ENCODE results near the gene SLC28A3.

Gene SLC28A3

DNA sequence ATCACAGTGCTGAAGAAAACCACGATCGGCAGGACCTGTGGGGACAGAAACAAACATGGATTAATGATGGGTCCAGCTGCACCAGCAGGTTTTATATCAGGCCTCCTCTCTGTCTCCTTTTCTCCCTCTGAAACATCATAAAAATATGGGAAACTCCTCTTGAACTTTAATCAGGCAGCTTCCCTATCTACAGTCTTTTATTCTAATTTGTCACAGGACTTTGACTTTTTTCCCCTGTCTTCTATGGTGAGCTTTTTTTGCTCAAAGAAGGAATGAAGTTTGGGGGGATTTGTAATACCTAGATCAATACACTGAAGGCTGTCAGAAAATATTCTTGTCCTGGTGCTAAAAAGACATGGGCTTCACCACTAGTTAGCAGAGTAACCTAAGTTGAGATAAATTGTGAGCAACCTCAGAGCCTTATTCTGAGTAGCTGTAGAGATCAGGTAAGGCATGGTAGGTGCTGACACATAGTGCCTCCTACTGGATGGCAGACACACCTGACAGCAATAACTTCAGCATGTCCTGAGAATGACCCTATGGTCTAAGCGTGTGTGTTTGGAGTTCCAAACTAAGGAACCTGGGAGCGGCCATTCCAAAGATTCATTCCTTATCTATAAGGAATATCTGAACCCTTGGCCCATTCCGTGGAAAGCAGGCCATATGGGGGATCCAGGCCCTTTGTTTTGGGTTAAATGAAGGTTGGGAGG is 46.2 kb downstream of the SLC28A3 start:
- DNase-seq = peak; percentile 17

DNA sequence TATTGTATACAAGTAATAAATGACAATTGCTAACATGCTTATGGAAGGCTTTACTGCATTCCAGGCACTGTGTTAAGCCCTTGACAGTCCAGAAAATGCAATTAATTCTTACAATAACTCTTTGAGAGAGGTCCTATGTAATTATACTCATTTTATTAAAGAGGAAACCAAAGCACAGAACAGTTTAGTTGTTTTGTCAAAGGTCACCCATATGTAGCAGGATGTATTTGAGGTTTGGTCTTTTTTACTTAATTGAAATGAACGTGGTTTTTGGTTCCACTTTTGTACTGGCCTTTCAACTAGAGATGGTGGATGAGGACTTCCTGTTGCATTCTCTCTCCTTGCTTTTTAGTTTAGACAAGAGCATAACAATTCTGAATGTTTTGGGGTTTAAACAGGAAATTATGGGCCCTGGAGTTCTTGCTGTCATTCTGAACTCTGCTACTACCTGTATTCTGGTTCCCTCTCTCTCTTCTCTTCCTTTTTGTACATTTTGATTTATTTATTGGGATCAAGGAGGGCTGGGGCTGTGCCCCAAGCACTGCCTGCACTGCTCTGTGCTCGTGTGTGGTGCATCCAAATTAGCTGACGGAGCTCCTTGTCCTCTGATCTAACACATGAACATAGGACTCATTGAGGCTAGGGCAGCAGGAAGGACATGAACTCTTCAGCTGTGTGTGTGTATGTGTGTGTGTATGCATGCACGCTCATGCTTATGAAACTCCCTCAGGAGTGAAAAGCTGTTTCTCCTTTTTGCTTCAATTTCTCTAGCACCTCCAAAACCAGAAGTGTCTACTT is 47.4 kb downstream of the SLC28A3 start:
- no peak for DNase-seq

DNA sequence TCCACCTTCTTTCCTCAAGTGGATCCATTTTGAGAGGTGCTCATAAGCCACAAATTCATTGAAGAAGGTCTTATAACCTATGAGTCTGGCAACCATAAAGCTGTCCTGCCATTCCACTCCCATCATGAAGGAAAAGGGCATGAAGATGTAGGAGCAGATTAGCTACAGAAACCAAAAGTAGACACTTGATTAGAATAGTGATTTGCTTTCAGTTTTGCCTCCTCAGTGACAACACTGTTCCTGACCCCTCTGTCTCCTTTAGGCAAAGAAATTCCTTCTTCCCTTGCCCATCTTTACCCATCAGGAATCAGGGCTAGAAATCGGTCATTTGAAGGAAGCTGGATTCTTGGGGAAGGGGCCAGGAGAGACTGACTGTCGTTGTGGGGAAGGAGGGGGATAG is 55.2 kb downstream of the SLC28A3 start:
- DNase-seq = no peak

DNA sequence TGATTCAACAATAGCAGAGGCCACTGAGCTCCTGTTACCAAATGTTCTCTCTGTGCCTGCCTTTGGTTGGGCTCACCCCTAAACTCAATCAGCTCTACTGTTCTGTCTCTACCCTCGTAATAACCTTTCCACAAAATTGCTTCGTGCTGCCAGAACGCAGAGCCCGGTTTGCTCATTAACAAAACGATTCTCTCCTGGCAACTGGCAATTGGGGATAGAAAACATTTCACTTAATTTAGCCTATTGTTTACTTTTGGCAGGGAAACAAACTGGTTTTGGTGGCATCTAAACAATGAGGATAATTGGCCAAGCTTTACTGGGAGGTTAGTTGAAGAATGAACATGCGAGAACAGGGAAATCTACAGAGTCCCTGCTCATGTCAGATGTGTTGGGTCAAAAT is 56.6 kb downstream of the SLC28A3 start:
- DNase-seq = no peak

DNA sequence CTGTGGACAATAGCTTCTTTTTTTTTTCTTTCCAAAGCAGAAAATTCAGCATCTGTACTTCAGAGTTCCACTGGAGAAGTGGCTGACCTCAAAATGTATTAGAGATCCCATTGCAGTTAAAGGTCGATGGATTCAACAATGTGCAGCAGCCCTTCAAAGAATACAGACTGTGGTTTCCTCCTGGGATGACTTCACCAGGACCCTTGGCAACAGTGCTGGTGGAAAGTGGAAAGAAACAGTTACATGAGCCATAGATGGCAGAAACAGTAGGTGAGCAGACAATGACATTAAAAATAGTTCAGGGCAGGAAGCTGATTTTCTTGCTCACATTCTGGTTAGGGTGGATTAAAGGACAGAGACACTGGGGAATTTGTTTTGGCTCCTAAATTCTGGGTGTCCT is 62.4 kb downstream of the SLC28A3 start:
- DNase-seq = no peak

DNA sequence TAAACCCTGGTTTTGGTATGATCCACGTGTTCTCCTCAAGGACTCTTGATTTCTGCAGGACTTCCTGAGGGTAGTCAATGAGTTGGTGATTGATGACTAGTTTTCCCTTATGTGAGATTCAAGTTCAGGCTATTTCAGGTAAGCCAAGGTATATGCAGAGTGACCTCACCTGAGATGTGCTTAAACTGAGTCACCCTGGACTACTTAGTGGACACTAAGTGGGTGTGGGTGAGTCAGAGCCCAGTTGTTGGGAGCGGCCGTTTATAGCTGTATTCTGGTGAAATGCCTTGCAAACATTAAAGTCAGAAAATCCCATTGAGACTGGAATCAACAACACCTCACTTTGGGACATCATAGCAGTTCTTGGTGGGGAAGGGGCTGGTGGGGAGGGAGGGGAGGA is 62.9 kb downstream of the SLC28A3 start:
- no peak for DNase-seq

DNA sequence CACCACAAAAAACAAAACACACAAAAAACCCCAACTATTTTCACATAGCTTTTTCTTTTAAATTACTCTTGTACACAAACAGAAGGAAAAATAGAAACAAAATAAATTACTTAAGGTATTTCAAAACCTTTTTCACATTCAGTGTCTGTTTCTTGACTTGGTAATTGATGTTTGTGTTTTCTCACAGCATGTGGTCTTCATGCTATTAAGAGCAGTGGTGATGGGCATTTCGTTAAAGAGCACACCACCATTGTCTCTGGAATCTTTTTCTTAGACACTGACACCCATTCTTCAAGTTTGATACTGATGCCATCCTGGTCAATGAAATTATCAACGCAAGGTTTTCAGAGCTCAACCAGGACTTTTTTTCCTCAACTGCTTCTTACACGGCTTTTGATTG is 63.8 kb downstream of the SLC28A3 start:
- no peak for DNase-seq

DNA sequence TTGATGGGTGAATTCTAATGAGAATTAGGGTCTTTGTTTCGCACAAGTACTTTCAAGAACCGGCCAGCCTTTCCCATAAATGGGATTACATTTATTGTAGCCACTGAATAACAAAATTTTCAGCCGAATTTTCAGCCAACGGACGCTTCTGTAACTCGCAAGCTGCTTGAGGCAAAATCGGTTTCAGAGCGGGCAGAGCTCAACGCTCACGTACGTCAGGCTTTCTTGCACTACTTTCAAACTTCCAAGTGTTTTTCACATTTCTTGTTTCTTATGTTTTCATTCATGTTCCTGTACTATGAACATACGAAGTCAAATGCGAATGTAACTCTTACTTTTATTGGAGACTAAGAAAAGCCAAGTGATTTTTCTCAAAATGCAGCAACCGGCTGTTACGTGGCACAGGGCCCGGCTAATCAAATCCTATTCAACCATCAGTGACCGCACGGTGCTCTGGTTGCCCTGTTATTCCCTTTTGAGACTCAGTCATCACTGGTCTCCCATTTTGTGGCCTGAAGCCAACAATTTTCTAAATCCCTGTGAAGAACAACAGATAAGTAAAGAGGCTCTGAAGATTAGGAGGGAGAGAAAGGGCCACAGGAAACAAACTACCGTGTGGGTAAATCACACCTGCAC is 68.5 kb downstream of the SLC28A3 start:
- DNase-seq = peak; percentile 11

DNA sequence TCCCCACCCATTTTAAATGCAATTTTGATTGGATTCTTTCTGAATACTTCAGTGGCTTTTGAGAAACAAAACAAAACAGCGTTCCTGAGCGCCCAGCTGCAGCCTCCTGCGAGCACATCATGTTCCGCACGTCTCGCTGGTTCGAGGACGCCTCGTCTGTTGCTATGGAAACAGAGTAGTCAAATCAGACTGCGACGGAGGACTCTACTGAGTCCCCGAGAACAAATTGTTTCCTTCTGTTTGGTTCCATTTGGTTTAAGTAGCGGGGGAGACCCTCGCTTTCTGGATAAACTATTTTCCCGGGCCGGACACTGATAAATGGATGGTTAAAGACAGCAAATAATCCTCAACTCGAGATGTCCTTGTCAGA is 69.0 kb downstream of the SLC28A3 start:
- no peak for DNase-seq

DNA sequence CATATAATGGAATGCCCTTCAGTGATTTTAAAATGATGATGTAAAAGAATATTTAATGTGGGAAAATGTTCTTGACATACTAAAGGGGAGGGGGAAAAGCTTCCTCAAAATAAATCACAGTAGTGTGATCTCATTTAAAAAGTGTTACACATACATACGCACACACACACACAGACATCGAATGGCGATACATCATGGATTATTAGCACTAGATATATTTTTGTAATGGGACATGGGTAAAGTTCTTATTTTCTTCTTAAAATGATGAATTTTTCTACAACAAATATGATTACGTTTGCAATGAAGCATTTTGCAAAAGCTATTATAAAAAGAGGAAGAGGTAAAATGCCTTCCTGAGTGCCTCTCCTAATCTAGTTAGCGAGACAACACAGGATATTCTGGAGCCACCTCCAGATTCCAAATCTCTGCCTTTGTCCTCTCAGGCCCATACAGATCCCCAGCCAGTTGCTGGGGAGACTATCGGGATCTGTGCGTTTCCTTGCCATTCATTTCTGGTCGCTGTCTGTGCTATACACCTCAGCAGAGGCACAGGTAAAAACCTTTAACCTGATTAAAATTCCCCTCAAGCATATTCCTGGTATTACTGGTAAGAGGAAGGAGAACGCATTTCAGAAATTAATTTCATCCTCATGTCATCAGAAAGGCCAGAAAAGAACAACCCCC is 69.6 kb downstream of the SLC28A3 start:
- DNase-seq = no peak

DNA sequence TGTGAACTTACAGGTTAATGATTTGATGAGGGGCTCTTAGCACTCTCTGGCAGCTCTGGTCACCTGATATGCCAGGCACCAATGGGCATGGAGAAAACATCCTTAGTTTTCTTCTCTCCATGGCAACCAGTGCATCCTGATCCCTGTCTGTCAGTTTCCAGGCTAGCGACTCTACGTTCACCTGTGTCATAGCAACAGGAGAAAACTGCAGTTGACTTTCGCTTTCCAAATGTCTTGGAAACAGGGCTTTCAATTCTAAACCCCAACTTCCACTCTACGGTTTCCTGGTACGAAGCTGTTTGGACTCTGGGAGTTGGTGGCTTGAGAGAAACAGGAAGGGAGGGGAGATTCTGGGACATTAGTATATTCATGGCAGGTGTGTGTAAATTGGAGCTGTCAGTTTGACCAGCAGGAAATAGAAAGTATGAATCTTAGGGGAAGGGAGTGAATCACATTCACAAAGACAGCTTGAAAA is 74.4 kb downstream of the SLC28A3 start:
- DNase-seq = peak; percentile 44

DNA sequence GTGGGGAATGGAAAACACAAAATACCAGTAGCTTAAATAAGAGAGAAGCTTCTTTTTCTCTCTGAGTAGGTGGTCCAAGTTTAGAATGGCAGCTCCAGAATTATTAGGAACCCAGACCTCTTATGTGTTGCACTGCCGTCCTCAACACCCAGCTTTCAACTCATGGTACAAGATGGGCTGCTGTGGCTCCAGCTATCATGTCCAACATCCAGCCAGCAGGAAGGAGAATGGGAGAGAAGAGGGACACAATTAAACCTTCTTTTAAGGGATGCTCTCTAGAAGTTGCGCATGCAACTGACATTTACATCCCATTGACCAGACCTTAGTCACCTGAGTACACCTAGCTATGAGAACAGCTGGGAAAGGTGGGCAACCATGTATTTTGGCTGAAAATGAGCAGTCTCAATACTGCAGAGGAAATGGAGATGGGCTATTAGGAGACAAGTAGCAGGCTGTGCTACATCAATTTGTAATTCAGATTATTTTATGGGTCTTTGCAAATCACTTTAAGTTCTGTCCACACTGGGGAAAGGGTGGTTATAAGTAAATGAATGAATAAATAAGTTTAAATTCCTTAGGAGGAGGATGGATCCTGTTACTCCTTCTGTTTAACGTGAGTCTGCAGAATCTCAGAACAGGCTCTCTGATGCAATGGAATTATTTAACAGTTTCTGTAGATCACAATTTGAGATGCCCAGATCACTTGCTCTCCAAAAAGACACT is 76.1 kb downstream of the SLC28A3 start:
- DNase-seq = no peak

DNA sequence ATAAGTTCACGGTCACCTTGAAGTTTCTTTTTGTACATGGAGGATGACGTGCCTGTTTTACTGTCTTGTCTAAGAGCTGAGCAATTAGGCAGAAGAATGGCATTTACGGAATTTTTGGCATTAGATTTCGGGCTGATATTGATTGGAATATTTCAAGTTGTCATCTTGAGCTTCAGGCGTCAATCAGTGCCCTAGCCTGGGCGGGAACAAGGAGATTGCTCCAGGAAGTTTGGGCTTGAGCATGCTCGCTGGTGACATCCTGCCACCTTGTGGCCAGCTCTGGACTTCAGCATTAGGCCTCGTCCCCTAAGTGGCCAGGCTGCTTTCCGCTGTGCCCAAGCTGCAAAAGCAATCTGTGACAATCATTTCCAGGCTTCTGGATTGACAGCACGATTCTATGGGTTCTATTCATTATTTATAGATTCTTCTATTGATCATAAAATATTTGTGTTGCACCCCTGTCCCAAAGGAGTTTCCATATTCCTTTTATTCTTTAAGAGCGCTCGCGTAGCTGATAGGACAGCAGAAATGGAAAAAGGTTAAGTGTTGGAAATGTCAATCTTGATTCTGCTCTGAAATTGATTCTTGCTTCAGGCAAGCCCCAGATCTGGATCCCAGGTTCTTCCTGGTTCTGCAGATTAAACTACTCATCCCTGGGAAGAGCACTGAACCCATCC is 79.3 kb downstream of the SLC28A3 start:
- peak; percentile 85 for DNase-seq

DNA sequence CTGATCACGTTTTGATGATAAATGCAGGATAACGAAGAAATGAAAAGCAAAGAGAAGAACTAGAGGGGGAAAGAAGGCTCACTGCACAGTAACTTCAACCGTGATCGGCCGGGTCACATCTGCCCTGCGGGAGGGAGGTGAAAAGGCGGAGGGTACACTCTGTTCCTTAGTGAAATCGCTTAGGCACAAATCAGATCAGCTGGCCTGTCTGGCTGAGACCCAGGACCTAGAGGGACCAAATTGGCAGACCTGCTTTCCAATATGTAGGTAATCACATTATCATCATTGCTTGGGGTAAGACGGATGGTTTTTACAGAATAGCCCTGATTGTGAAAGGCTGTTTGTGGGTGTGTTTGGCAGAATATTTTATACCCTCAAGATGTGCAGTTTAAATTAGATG is 82.2 kb downstream of the SLC28A3 start:
- DNase-seq = no peak

DNA sequence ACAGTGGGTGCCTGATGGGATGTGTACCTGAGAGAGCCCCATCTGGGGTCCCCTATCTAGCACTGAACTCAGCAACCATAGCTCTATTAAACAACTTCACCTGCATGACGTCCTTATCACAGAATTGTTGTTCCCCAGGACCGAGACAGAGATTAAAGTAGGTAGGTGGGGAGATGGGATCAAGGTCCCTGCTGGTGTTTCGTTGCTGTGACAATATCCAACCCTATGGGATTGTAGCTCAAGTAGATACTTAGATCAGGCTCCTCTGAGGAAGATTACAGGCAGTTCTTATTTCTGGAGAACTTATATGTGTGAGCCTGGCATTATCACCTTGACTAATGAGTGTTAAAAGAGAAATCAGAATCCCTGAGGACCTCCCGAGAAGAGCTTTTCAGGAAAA is 84.9 kb downstream of the SLC28A3 start:
- no peak for DNase-seq

DNA sequence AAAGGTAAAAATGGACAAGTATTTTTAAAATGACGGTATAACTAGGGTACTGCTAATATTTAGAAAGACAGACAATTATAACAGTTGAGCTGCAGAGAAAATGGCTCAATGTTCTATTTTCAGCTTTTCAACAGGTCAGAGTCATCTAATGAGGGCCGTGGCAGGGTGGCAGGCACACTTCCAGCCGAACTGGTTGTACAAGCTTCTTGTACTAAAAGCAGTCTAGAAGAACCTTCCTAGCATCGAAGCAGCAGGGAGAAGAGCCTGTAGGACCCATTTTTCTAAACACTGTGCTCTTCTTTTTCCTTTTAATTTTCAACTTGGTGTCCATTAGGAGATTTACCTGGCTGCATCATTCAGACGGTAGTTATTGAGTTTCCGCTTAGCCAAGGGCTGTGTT is 85.6 kb downstream of the SLC28A3 start:
- DNase-seq = no peak

DNA sequence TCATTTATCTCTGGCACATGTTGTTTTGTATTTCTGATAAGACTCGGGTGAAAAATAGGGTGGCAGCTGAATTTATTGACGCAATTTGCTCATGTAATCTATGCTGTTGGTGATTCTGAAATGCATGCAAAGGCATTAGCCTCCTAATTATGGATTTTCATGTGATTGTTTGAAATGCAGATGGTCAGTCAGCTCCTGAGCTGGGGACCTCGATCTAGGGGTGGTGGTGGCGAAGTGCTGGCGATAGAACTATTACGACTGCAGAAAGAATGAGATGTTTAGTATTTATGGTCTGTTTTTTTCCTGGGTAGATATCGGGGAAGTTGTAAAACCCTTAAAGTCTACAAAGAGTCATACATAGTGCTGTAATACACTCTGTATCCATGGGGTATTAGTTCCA is 88.6 kb downstream of the SLC28A3 start:
- no peak for DNase-seq

DNA sequence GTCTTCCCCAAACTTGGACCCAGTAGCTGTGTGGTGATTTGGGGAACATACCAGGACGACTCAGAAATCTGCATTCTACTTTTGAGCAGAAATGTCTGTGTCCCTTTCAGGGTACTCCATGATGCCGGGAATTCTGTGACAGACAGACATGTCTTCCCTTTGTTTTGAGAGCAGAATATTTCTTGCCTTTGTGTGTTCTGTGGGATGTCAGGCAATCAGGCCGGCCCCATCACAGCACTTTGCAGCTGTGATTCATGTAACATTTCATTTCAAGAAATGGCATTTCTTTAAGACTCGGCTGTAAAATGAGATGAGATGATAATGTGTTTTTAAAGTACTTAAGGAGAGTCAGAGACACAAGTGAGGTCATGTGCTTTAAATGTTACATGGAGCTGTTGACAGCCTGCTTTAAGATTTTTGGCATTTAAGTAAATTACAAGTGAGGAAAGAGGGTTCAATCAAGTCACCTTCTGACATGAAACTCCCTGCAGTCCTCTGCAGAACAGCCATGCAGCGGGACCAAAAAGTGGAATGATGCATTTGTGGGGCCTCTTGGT is 98.7 kb downstream of the SLC28A3 start:
- DNase-seq = no peak

DNA sequence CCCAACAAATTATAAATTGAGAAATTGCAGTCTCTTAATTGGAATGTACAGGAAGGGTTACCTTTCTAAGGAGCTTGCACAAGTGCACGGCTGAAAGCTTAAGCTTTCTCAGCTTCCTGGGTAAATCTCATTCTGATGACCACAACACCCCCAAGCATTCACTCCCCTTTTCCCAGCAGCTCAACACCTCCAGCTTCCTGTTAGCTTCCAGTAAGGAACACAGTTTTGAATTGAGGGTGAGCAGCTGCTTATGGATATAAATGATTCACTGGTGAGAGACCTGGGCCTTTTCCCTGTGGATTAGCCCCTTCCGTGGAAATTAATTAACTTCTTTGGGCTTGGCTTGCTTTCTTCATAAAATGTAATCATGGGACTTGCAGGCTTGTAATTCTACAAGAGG is 101.2 kb downstream of the SLC28A3 start:
- DNase-seq = no peak

DNA sequence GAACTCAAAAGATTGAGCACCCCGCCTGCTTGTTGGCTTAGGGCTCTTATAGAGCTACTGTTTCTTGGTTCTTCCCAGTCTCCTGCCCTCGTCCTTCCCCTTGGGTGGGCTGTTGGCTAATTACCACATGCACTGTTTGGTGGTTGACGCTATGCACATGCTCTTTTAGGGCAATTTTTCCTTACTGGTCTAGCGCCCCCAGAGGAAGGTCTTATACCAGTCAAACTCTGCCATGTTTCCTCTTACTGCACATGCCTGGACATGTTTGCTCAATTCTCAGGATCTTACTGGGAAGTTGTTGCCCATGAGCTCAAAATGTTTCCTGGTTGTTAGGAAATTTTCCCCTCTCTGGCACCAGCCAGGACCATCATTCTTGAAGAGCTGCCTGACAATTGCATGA is 101.9 kb downstream of the SLC28A3 start:
- DNase-seq = peak; percentile 11

DNA sequence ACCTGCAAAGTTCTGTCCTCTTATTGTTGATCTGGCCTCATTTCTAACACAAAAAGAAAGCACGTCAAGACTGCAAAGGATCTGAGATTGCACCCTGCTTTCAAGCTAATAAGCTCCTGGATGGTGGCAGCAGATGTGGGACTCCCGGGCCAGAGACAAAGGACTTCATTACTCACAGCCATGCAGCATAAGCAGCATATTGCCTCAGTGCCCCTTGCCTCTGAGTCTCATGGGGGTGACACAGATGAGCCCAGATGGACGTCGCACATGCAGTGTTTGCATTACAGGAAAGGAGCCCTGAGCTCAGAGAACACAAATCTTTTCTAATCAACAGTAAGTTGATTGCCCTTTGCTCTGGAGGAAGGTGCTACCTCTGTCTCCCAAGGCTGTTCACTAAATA is 105.0 kb downstream of the SLC28A3 start:
- DNase-seq = peak; percentile 72

Measured in NCI-H82 (cell line).